ENCODE measurements around the gene DHTKD1.

The DHTKD1 gene

DNA sequence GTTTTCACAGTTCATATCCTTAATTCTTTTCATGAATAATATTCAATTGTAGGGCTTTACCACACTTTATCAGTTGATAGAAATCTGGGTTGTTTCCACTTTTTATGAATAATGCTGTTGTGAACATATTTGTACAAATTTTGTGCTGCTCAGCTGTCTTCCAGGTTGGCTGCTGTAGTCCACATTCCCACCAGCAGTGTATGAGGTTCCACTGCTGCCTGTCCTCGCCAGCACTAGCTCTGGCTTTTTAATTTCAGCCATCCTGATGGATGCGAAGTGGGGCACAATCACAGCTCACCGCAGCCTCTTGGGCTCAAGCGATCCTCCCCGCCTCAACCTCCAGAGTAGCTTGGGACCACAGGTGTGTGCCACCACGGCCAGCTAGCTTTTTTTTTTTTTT lies 94.2 kb downstream of the DHTKD1 start:
- Histone ChIP-seq H3K9ac (ENCODE audit: low read depth, low read length, poor library complexity, severe bottlenecking) (no peak overlapping the region), H3K36me3 (ENCODE audit: insufficient read depth, low read length) (peaks cover 70% of the 10 kb centered on the region; the same call in 1 of the 2 replicates), H3K79me2 (ENCODE audit: insufficient read depth, low read length) (no peaks in the 10 kb centered on the region), H2AFZ (ENCODE audit: low read length) (no peak overlapping the region), H3K9me2 (replicated peaks; ENCODE audit: low read depth, low read length) (no peaks in the 10 kb centered on the region), H3K4me2 (ENCODE audit: low read depth, low read length, poor library complexity, severe bottlenecking) (no peak overlapping the region), H3K4me3 (ENCODE audit: low read length, poor library complexity, severe bottlenecking) (no peak overlapping the region), H4K20me1 (ENCODE audit: insufficient read depth, low read length, poor library complexity, severe bottlenecking) (no peaks in the 10 kb centered on the region), H3K27me3 (ENCODE audit: insufficient read depth, low read length, poor library complexity, severe bottlenecking) (no peaks in the 10 kb centered on the region), H3K9me3 (ENCODE audit: insufficient read depth, low read depth, low read length) (no peaks in the 10 kb centered on the region), H3K4me1 (ENCODE audit: insufficient read depth, low read length, poor library complexity, severe bottlenecking) (no peaks in the 10 kb centered on the region), H3F3A (ENCODE audit: low read depth) (no peaks in the 10 kb centered on the region)
- no peak for TF ChIP-seq EZH2phosphoT487 (IDR thresholded peaks at IDR 0.05; ENCODE audit: borderline replicate concordance)
- TF ChIP-seq, protein P1, sequence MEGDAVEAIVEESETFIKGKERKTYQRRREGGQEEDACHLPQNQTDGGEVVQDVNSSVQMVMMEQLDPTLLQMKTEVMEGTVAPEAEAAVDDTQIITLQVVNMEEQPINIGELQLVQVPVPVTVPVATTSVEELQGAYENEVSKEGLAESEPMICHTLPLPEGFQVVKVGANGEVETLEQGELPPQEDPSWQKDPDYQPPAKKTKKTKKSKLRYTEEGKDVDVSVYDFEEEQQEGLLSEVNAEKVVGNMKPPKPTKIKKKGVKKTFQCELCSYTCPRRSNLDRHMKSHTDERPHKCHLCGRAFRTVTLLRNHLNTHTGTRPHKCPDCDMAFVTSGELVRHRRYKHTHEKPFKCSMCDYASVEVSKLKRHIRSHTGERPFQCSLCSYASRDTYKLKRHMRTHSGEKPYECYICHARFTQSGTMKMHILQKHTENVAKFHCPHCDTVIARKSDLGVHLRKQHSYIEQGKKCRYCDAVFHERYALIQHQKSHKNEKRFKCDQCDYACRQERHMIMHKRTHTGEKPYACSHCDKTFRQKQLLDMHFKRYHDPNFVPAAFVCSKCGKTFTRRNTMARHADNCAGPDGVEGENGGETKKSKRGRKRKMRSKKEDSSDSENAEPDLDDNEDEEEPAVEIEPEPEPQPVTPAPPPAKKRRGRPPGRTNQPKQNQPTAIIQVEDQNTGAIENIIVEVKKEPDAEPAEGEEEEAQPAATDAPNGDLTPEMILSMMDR (conservative IDR thresholded peaks at IDR 0.05; ENCODE audit: low read length), result no peak

DNA sequence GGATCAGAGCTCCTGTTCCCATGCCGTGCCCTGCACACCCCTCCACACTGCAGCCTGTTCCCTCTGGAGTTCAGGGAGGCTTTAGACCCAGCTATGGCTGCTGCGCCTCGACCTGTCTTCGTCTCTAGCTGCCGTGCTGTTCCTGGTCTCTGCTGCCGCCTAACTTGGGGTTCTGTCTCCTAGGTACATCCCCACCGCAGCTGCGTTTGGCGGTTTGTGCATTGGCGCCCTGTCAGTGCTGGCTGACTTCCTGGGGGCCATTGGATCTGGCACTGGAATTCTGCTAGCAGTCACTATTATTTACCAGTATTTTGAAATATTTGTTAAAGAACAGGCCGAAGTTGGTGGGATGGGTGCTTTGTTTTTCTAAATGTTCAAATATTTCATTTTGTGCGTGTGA lies 95.3 kb downstream of the DHTKD1 start:
- Histone ChIP-seq H3K4me1 (ENCODE audit: insufficient read depth, low read length, poor library complexity, severe bottlenecking) (no peaks in the 10 kb centered on the region), H3K27me3 (ENCODE audit: insufficient read depth, low read length, poor library complexity, severe bottlenecking) (no peaks in the 10 kb centered on the region), H3K4me3 (ENCODE audit: low read length, poor library complexity, severe bottlenecking) (no peak overlapping the region), H2AFZ (ENCODE audit: low read length) (no peak overlapping the region), H3K79me2 (ENCODE audit: insufficient read depth, low read length) (no peaks in the 10 kb centered on the region), H4K20me1 (ENCODE audit: insufficient read depth, low read length, poor library complexity, severe bottlenecking) (no peaks in the 10 kb centered on the region), H3K9ac (ENCODE audit: low read depth, low read length, poor library complexity, severe bottlenecking) (no peak overlapping the region), H3K4me2 (ENCODE audit: low read depth, low read length, poor library complexity, severe bottlenecking) (no peak overlapping the region), H3F3A (ENCODE audit: low read depth) (no peaks in the 10 kb centered on the region), H3K9me2 (replicated peaks; ENCODE audit: low read depth, low read length) (no peaks in the 10 kb centered on the region), H3K9me3 (ENCODE audit: insufficient read depth, low read depth, low read length) (no peaks in the 10 kb centered on the region), H3K36me3 (ENCODE audit: insufficient read depth, low read length) (peaks cover 63% of the 10 kb centered on the region; the same call in 1 of the 2 replicates)
- no peak for TF ChIP-seq EZH2phosphoT487 (IDR thresholded peaks at IDR 0.05; ENCODE audit: borderline replicate concordance)
- TF ChIP-seq, protein P1 (conservative IDR thresholded peaks at IDR 0.05; ENCODE audit: low read length), result no peak

DNA sequence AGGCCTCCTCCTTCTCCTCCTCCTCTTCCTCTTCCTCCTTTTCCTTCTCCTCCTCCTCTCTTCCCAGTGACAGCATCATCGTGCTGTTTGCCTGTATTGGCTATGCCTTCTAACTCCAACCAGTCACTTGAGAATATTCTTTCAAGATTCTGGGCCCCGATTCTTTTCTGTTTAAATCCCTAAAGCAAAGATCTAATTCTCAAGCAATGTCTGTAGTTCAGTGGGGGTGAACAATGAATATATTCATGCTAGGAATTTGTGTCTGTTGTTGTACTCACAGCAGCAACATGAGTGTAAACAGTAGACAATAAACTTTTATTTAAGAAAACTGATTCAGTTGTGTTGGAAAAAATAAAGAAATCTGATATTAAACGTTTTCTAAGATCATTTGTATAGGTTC lies 96.3 kb downstream of the DHTKD1 start:
- H4K20me1 ChIP-seq (ENCODE audit: insufficient read depth, low read length, poor library complexity, severe bottlenecking), result no peaks in the 10 kb centered on the region
- H3K79me2 ChIP-seq (ENCODE audit: insufficient read depth, low read length), result no peaks in the 10 kb centered on the region
- H3K27me3 ChIP-seq (ENCODE audit: insufficient read depth, low read length, poor library complexity, severe bottlenecking), result no peaks in the 10 kb centered on the region
- no peaks in the 10 kb centered on the region for H3K9me3 ChIP-seq (ENCODE audit: insufficient read depth, low read depth, low read length)
- no peak overlapping the region for H3K4me3 ChIP-seq (ENCODE audit: low read length, poor library complexity, severe bottlenecking)
- H2AFZ ChIP-seq (ENCODE audit: low read length), result no peak overlapping the region
- no peaks in the 10 kb centered on the region for H3K9me2 ChIP-seq (replicated peaks; ENCODE audit: low read depth, low read length)
- H3K9ac ChIP-seq (ENCODE audit: low read depth, low read length, poor library complexity, severe bottlenecking), result no peak overlapping the region
- H3K4me2 ChIP-seq (ENCODE audit: low read depth, low read length, poor library complexity, severe bottlenecking), result no peak overlapping the region
- TF ChIP-seq EZH2phosphoT487 (IDR thresholded peaks at IDR 0.05; ENCODE audit: borderline replicate concordance), result no peak
- TF ChIP-seq, protein P1 (conservative IDR thresholded peaks at IDR 0.05; ENCODE audit: low read length), result no peak
- no peaks in the 10 kb centered on the region for H3F3A ChIP-seq (ENCODE audit: low read depth)
- H3K36me3 ChIP-seq (ENCODE audit: insufficient read depth, low read length), result peaks cover 66% of the 10 kb centered on the region; the same call in 1 of the 2 replicates
- no peaks in the 10 kb centered on the region for H3K4me1 ChIP-seq (ENCODE audit: insufficient read depth, low read length, poor library complexity, severe bottlenecking)
